T-helper 22 cell (primary cell): ENCODE measurements around the gene RFX8.
"Not testable (repeated sequence)": the region's sequence is repeated elsewhere in the genome, so short reads cannot be mapped to it uniquely, and the experiment has no call there.

Experiments
- DNase-seq: peaks from one replicate; pipeline ENCODE4 v3.0.0-alpha.2; 2020; ENCODE audit warnings: low read depth

Gene RFX8

DNA sequence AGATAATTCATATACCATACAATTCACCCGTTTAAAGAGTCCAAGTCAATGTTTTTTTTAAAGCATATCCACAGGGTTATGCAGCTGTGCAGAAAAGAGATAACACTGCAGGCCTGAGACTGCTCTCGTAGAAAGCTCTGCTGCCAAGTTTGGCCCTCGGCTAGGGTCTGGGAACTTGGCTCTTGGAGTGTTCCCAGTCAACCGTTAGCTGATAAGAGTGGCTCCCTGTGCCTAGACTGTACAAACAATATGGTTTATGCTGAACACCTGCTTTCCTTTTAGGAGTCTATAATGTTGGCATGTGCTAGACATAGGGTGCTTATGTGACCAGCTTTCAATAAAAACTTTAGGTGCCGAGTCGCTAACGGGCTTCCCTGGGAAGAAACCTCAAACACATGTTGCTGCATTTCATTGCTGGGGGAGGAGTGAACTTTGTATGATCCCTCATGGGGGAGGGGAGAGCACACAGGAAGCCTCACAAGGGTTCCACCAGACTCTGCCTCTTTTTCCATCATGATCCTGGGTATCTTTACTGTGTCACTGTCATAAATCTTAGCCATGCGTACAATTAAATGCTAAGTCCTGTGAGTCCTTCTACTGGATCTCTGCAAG is 34.7 kb downstream of the RFX8 start:
- no peak for DNase-seq

DNA sequence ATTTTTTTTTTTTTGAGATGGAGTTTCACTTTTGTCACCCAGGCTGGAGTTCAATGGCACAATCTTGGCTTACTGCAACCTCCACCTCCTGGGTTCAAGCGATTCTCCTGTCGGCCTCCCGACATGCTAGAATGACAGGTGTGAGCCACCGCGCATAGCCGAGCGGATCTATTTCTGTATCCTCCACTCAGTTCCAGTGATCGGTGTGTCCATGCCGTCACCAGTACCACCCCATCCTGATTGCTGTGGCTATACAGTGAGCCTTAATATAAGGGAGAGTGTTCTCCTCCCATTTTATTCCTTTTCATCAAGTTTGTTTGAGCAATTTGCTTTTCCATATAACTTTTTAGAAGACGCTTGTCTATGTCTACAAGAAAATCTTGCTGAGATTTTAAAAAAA is 35.2 kb downstream of the RFX8 start:
- DNase-seq, result no peak

DNA sequence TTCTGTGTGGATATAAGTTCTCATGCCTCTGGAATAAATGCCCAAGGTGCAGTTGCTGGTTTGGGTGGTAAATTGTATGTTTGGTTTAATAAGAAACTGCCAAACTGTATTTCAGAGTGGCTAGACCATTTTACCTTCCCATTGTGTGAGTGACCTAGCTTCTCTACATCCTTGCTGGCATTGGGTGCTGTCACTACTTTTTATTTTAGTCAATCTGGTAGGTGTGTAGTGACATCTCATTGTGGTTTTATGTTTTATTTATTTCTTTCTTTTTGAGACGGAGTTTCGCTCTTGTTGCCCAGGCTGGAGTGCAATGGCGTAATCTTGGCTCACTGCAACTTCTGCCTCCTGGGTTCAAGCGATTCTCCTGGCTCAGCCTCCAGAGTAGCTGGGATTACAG is 36.4 kb downstream of the RFX8 start:
- DNase-seq, result not testable (repeated sequence)

DNA sequence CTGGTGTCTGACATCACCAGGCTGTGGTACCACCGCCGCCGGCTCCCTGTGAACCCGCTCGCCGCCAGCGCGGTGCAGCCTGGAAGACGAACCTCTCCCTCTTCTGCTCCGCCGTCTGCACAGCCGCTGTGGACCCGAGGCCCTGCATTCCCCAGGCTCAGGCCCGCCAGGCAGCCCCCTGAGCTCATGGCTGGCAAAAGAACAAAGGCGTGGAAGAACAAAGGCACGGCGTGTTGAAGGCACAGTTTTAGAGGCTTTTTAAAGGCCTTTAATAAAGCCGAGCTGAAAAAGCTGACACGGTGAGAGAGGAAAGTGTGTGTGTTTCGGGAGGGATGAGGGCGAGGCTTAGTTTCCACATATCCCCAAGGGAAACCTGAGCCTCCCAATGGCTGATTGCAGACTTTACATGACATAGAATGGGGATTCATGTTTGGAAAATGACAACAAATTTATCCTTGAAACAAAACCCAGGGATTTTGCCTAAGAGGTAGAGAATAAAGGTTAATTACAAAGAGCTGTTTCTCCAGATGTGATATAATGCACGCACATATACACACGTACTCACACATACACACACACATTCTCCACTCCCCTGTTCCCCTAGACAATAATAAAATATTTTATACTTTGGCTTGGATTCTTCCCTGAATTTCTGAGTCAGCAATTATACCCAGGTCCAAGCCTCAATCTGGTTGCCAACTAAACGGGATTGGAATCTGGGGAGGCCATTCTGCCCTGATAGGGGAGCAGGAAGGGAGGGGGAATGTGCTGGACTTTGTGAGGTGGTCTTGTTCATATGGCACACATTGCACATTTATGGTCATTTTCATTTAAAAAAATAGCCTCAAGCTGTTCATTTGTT is 39.7 kb downstream of the RFX8 start:
- DNase-seq, result no peak

DNA sequence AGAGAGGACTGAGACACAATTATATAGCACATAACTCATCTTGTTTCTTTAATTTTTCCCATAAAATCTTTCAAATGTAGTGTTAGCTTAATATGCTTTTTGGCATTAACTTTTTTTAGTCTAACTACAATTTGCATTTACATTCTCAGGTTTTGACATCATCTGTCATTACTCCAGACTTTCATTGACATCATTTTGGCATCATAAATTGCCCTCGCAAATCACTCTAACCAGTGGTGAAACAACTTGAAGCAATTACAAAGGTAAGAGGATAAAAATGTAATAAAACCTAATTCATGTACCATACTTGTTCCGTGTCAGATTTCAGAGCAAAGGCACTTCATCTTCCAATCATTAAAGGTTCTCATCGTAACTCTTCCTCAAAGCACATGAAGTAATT is 41.4 kb downstream of the RFX8 start:
- DNase-seq, result no peak

DNA sequence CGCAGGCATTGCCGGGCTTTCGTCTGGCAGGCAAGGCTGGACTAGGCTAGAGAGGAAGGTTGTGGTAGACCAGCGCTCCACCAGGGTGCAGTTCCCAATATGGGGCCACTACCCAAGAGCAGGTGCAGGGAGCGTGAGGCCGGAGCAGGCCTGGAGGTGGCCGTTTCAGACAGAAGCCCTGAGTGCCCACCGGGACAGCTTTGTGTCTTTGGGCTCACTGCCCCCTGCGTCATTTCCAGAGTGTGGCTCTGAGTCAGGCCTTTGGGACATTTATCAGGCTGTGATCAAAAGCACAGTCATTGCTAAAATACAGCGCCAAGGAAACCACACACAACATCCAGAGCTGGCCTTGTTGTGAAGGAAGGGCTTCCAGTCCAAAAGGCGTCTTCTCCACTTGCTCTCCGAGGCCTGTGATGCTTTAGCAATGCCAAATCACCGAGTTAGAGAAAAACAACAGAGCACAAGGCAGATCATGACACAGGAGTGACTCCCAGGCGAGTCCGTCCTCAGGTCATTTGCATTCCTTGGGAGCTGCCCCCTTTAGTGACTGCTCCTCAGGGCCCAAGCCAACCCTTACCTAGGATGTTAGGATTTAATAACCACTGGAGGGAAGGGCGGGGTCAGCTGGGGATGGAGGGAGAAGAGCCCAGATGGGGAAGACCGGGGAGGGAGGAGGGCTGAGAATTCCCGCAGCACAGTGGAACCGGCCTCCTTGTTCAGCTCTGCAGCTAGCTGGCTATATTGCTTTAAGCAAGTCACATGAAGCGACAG is 42.3 kb downstream of the RFX8 start:
- DNase-seq, result no peak

DNA sequence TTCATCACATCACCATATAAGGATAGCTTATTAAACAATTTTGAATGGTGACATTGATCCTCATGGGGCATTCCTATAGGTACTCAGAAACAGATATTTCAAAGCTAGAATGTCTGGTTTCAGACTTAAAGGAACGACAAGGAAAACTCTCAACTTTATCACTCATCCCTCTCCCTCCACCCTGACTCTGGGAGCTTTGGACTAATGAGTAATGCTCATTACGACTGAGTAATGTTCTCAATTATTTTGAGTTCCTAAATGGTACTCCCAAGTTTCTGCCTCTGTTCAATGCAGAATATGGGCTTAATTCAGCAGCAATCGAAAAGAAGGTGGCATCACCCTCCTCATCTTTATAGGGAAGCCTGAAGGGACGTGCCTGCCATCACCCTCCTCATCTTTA is 43.4 kb downstream of the RFX8 start:
- no peak for DNase-seq

DNA sequence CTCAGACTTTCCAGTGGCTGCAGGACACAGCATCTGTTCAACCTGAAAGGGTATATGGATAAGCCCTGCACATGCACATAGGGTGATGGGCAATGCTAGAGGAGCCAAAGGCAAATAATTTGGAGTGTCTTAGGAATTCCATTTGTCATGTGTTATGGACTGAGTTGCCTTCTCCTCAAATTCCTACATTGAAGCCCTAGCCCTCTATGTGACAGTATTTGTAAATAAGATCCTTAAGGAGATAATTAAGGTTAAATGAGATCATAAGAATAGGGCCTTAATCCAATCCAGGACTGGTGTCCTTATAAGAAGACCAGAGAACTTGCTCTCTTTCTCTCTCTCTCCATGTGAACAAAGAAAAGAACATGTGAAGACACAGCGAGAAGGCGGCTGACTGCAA is 44.8 kb downstream of the RFX8 start:
- DNase-seq, result no peak

DNA sequence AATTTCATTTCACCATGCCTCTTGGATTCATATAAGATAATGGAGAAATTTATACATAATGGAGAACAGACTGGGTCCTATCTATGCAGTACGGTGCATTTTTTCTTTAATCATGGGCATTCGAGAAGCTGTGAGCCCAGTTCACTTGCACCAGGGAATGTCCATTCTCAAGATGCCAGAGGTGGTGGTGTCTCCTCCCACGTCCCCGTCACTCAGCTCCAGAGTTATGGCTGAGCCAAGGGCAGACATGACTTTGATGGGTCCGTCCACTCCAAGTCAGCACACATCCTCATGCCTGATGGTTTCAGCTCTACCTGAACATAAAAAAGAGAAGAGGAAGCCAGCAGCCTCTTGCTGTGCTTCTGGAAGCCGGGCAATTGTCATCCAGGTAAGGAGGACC is 45.5 kb downstream of the RFX8 start:
- DNase-seq, result no peak

DNA sequence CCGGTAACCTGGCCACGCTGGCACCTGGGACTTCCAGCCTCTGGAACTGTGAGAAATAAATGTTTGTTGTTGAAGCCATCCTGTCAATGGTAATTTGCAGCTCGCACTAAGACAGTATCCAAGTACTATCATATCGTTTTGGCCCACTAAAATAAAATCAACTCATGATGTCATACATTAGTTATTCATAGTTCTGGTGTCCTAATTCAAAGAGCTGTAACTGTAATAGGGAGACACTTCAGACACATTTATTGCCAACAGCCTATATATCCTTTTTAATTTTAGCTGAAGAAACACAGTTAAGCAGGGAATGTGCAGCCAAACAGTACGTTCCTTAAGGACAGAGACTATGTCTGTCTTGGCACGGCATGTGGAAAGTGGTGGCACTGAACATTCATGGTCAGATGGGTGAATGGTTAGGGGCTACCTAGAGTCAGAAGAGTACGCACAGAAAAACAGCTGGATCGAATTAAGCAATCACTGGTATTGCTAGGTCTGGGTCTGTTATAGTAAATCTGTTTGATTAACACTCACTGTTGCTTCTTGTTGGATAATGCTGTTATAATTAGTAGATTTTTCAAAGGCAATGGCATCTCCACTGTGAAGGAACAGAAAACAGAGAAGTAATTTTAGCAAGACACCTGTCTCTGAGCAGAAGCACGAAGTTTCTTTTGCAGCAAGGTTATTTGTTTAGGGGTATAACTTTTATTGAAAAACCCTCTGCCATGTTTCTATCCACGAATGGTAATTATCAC is 46.3 kb downstream of the RFX8 start:
- no peak for DNase-seq

DNA sequence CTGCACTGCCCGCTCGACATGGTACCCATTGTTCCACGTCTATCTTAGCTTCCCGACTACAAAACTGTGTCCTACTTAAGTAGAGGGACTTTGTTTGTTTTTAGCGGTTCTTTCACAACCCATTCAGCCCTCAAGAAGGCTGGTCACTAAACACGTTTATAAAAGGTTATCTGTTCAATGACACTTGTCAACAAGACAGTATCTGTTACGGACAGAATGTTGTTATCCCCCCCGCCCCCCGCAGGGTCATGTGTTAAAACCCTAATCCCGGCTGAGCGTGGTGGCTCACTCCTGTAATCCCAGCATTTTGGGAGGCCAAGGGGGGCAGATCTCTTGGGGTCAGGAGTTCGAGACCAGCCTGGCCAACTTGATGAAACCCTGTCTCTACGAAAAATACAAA is 47.2 kb downstream of the RFX8 start:
- DNase-seq, result no peak

DNA sequence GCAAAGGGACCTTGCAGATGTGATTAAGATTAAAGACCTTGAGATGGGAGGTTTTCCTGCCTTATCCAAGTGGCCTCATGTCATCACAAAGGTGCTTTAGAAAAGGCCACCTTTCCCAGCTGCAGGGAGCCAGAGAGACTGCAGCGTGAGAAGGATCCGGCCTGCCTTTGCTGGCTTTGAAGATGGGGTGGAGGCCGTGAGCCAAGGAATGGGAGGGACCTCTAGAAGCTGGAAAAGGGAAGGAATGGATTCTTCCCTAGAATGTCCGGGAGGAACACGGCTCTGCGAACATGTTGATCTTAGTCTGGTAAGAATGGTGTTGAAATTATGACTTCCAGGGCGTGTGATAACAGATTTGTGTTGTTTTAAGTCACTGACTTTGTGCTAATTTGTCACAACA is 47.7 kb downstream of the RFX8 start:
- DNase-seq, result no peak

DNA sequence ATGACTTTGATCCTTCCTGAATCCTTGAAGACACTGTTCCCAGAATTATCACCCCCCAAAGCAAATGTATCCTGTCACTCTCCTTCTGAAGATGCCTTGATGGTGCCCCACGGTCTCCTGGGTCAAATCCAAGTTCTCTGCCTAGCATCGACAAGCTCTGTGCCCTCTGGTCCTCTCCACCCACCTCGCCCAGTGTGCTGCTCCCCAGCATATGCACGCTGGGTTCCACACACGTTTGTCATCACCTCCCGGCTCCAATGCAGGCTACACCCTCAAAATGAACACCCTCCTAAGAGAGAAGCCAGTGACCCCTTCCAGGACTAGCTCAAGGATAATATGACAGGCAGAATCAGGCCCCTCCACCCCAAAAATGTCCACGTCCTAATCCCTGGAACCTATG is 48.1 kb downstream of the RFX8 start:
- DNase-seq, result no peak

DNA sequence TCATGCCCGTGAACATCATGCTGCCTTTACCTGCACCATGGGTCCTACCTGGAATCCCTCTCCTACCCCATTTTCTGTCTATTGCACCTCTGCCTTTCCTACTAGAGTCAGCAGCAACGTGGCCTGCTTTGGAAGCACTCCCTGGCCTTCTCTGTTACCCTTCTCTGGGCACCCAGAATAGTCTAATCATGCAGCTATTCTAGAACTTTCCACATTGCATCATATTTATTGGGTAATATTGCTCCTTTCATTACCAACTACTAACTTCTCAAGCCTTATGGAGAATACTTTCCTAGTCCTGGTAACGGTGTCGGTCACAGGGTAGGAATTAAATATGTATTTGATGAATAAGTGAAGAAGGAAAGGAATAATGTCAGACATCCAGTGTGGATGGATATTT is 54.3 kb downstream of the RFX8 start:
- DNase-seq, result no peak

DNA sequence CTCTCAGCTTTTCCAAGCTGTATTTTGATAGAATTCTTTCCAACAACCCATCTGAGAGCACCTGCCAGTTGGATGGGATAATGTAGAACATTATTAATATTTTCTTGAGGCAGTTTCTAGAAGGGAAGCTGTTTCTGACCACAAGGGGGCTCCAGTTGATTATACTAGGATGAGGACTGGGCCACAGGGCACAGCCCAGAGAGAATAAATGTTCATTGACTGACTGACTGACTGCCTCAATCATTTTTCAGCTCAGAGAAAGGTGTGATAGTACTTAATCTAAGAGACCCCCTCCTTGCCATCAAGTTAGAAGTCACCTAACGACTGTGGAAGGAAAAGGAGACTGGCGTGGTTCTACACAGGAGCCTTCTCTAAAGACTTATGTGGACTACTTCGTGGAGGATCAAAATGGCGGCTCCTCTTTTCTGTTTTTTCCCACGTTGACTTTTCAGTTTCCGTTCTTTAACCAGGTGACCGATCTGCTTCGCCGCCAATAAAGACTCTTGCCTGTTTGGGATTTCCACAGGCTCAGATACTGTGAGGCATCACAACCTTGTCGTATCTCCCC is 55.7 kb downstream of the RFX8 start:
- peak; percentile 15 for DNase-seq

DNA sequence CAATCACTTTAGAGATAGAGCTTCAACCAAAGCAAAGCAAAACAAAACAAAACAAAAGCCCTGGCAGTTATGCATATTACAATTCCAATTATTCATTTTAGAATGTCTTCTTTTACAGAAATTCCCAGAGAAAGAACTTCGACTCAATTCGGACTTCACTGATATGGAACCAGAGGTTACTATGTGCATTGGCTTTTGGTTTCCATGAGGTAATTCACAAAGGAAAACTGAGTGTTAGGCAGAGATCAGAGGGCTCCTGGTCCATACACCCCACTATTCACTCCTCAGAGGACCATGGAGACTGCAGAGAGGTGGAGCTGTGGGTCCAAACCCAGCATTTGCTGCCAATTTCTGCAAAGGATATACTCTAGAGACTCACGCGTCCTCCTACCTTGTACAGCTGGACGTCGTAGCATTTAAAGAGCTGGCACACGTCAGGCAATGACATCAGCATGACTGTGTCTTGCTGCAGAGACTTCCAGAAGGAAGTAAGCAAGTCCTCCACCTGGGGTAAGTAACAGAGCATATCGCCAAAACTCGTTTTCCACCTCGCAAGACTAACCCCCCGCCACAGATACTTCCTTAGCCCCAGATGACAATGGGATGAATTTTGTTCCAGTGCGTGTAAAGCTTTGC is 56.3 kb downstream of the RFX8 start:
- DNase-seq, result no peak

DNA sequence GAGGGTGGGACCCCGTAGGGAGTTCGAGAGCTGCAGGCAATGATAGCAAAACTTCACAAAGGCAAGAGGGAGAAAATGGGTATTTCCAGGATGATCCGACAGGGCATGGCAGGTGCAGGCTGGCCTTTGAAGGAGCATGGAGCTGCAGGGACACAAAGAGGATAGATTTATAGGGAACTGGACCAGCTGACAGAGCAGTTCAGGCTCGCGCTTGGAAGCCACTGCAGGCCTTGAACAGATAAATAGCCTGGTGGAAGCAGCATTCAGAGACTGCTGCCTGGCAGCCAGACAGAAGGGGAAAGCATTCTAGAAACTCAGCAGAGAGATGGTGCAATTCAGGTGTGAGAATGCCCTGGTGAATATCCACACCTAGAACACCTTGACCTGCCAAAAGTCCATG is 58.3 kb downstream of the RFX8 start:
- DNase-seq, result no peak

DNA sequence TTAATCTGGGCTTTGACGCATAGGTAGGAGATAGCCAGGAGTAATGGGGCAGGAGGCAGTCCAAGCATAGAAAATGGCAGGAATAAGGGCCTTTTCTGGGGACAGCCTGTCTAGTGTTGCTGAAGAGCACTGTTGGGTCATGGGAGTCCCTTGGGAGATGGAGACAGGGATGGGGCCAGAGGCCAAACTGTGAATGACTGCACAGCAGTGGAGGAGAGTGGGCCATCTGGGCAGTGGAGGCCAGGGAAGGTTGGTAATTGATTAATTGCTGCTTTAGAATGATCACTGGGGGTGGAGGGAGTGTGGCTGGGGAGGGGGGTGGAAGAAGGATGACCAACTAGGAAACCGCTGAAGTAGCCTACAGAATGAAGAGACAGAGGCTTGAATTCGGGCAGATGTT is 59.0 kb downstream of the RFX8 start:
- DNase-seq, result no peak

DNA sequence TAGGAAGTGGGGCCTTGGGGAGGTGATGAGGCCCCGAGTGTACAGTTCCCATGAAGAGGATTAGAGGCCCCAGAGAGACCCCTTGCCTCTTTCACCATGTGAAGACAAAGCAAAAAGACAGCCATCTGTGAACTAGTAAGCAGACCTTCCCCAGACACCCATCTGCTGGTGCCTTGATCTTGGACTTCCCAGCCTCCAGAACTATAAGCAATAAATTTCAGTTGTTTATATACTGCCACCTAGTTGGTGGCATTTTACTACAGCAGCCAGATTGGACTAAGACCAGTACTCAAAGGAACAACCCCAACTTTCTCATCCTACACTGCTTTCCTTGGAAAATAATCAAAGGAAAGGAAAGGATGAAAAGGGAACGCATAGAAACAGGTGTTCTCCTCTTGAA is 59.7 kb downstream of the RFX8 start:
- DNase-seq, result no peak

DNA sequence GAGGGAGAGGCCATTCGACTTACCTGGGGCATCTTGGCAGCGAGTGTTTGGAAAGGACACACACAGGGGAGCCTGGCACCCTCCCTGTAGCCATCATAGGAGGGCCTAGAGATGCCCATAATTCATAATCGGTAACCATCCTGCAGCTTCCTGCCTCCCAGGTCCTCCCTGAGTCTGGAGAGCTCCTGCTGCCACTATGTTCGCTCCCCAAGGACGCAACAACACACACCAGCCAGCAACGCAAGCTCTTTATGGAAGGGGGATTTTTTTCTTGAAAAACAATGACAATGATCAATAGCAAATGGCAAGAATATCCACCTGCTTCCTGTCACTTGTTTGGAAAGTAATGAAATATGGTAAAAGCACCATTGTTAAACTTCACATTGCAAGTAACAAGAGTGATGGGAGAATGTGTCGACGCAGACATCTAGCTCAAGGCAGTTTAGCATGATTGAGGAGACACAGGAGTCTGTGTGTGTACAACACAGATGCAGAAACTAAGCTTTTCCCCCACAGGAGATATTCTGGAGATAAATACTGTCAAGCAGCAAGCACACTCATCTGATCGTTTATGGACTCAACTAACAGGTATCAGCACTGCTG is 62.7 kb downstream of the RFX8 start:
- no peak for DNase-seq

DNA sequence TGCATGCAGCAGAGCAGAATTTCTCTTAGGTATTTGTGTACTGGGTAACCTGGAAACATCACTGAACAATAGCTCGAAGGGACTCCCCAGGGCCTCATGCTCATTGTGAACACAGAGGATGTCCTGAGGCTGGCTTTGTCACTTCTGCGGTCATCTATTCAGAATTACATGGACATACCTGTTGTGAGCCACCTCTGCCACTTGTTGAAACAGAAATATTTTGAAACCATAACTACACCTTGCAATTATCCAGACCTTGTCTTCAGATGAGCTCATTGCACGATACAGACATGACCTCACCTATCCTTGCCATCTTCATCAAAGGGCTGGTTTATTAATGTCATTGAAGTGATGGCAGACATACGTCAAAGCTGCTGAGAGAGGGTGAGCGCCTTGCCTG is 64.2 kb downstream of the RFX8 start:
- no peak for DNase-seq
